ENCODE measurements around the gene MED12L. TPM values are rescaled to one million over a fixed set of nuclear protein-coding genes. Genes with fewer than 3 reads are reported as not detected.

Gene MED12L
- total RNA-seq, 1 experiment from 2014 or later, result 14.9 TPM

DNA sequence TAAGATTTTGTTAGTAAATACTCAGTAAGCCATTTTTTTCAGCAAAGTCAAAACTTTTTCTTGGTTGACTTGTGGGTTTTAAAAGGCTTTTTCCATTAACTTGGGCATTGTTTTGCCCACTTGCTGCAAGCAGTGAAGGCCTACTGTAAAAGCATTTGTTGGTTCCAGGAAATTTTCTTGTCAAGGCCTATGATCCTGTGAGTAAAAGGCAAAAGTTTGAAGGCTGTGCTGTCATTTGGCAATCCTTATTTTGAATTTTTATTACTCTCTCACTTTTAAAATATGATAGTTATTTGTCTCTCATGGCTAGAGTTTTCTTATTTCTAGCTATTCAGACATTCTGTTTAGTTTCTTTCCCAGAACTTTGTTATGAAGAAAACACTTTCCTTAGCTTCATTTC, 286.1 kb downstream of the MED12L start:
- Histone ChIP-seq H2BK20ac (ENCODE audit: low read depth, low read length, poor library complexity, severe bottlenecking) (no peak overlapping the region), H3T11ph (ENCODE audit: low read length) (no peak overlapping the region), H3K4me1 (ENCODE audit: insufficient read depth, low read length) (no peaks in the 10 kb centered on the region), H3K14ac (ENCODE audit: insufficient read depth, low read length) (no peak overlapping the region), H3K56ac (ENCODE audit: insufficient read length, low read depth, low read length) (no peak overlapping the region), H3K23me2 (ENCODE audit: insufficient read length, low read depth, low read length, poor library complexity, severe bottlenecking) (no peaks in the 10 kb centered on the region), H3K23ac (ENCODE audit: insufficient read length, low read depth, low read length) (no peak overlapping the region), H4K20me1 (ENCODE audit: control insufficient read depth, insufficient read depth, insufficient read length) (no peaks in the 10 kb centered on the region), H2BK5ac (ENCODE audit: insufficient read length, low read length) (no peak overlapping the region), H2AK5ac (ENCODE audit: insufficient read length, low read length) (no peak overlapping the region), H4K91ac (ENCODE audit: insufficient read length, low read depth, low read length) (no peak overlapping the region), H2BK15ac (ENCODE audit: low read depth, low read length) (no peak overlapping the region), H2AFZ (ENCODE audit: low read length) (no peak overlapping the region), H3K79me1 (ENCODE audit: insufficient read depth, low read depth, low read length, poor library complexity, severe bottlenecking) (no peaks in the 10 kb centered on the region), H4K5ac (ENCODE audit: insufficient read length, low read depth, low read length) (no peak overlapping the region), H3K9me3 (ENCODE audit: control insufficient read depth, low read depth, low read length) (no peaks in the 10 kb centered on the region), H3K4ac (ENCODE audit: low read depth, low read length) (no peak overlapping the region), H3K79me2 (ENCODE audit: insufficient read depth, low read length) (no peaks in the 10 kb centered on the region), H3K27me3 (ENCODE audit: insufficient read depth, low read length) (no peaks in the 10 kb centered on the region), H3K9ac (ENCODE audit: extremely low read depth, insufficient read length, low read length) (no peak overlapping the region), H4K8ac (replicated peaks; ENCODE audit: insufficient read length, low read depth, low read length) (no peak overlapping the region), H2BK120ac (ENCODE audit: low read depth, low read length, poor library complexity, severe bottlenecking) (no peak overlapping the region), H2BK12ac (ENCODE audit: insufficient read length, low read depth, low read length) (no peak overlapping the region), H3K27ac (ENCODE audit: insufficient read length, low read depth, low read length) (no peak overlapping the region), H3K18ac (ENCODE audit: insufficient read length, low read depth, low read length) (no peak overlapping the region), H3K4me2 (ENCODE audit: insufficient read depth, insufficient read length, low read length) (no peak overlapping the region)
- no peak overlapping the region for H3K27ac Mint-ChIP-seq
- no peak for TF ChIP-seq CTCF (conservative IDR thresholded peaks at IDR 0.05)
- H3K36me3 Mint-ChIP-seq (ENCODE audit: insufficient read depth in 1 of 3, low read depth in 3 of 3), result no peaks in the 10 kb centered on the region; a peak in 1 of 7 replicates
- H3K4me1 Mint-ChIP-seq, result peaks cover 2 to 8% of the 10 kb centered on the region in 2 experiments; a peak in 3 of 4 replicates
- H3K4me3 Mint-ChIP-seq, result no peak overlapping the region
- no peaks in the 10 kb centered on the region for H3K27me3 Mint-ChIP-seq (ENCODE audit: low read depth)
- no peak for DNase-seq
- no peaks in the 10 kb centered on the region for H3K9me3 Mint-ChIP-seq

All from H9 (cell line).